ENCODE data around the gene IQSEC2. TPM values are rescaled to one million over a fixed set of nuclear protein-coding genes. Genes with fewer than 3 reads are reported as not detected.

Gene IQSEC2
- total RNA-seq, 4 donors from 2014 or later = 12.0 to 24.8 (median 20.0) TPM

DNA sequence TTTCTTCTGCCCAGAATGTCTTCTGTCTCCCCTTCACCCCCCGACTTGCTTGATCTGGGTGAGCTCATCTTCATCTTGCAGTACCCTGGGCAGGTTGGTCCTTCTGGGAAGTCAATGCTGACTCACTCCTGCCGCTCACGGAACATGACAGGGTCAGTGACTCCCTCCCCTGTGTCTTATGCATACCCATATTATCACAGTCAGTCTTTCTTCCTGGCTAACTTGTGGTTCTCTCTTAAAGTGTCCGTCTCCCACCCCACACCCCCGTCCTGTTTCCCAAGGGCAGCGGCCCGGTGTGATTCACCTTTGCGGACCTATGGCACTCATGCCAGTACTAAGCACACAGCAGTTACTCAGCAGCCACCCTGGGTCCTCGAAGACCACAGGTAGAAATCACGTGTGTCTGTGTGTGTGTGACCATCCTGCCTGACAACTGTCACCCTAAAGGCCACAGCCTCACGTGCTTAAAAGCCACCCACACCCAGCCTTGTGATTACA lies 17.7 kb downstream of the IQSEC2 start:
- peaks cover 0 to 7% (median 0%) of the 10 kb centered on the region in 4 donors for H3K4me1 ChIP-seq
- no peak for DNase-seq (ENCODE audit: extremely low spot score)
- no peak overlapping the region for H3K27ac ChIP-seq (replicated peaks in 1 of 4)
- H3K27me3 ChIP-seq = no peaks in the 10 kb centered on the region
- intact Hi-C loops (cut with DNase I) = no loop called here
- WGBS = 73% methylated on average over 11 of the region's 11 CpGs
- H3K9me3 ChIP-seq = no peaks in the 10 kb centered on the region
- H3K4me3 ChIP-seq = no peak overlapping the region
- TF ChIP-seq POLR2A (IDR thresholded peaks at IDR 0.05; ENCODE audit: low read depth) (no peak), POLR2AphosphoS5 (IDR thresholded peaks at IDR 0.05) (no peak), EP300 (IDR thresholded peaks at IDR 0.05) (no peak), CTCF (IDR thresholded peaks at IDR 0.05) (no peak)
- H3K36me3 ChIP-seq = no peaks in the 10 kb centered on the region

DNA sequence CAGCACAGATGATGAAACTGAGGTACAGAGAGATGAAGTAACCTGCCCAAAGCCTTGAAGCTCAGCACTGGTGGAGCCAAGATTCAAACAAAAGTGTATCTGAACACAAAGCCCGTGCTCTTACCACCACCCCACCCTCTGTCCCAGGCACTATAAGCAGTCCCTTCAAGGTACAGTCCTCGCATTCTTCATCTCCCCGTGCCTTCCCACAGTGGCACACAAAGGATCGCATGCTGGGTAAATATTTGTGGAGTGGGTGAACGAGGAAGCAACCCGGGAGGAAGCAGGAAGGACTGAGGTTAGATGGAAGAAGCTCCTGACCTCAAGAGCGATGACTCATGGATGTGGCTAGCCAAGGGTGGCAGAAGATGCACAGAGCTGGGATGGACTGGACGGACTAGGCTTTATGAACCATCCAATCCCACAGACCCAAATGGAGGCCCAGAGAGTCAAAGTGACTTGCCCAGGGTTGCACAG lies 18.4 kb downstream of the IQSEC2 start:
- H3K27ac ChIP-seq (replicated peaks in 1 of 4) = no peak overlapping the region
- WGBS = 62% methylated on average over 8 of the region's 8 CpGs
- H3K4me3 ChIP-seq = no peak overlapping the region
- peaks cover 0 to 7% (median 0%) of the 10 kb centered on the region in 4 donors for H3K4me1 ChIP-seq
- H3K27me3 ChIP-seq = no peaks in the 10 kb centered on the region
- no peaks in the 10 kb centered on the region for H3K36me3 ChIP-seq
- no peaks in the 10 kb centered on the region for H3K9me3 ChIP-seq
- no peak for DNase-seq (ENCODE audit: extremely low spot score)
- intact Hi-C loops (cut with DNase I) = no loop called here
- TF ChIP-seq POLR2A (IDR thresholded peaks at IDR 0.05; ENCODE audit: low read depth) (no peak), EP300 (IDR thresholded peaks at IDR 0.05) (no peak), POLR2AphosphoS5 (IDR thresholded peaks at IDR 0.05) (no peak), CTCF (IDR thresholded peaks at IDR 0.05) (no peak)

- peaks cover 0 to 7% (median 0%) of the 10 kb centered on the region in 4 donors for H3K4me1 ChIP-seq
- DNase-seq (ENCODE audit: extremely low spot score) = no peak
- H3K27me3 ChIP-seq = no peaks in the 10 kb centered on the region
- intact Hi-C loops (cut with DNase I) = no loop called here
- H3K4me3 ChIP-seq = no peak overlapping the region
- H3K27ac ChIP-seq (replicated peaks in 1 of 4) = no peak overlapping the region
- TF ChIP-seq EP300 (IDR thresholded peaks at IDR 0.05) (no peak), POLR2A (IDR thresholded peaks at IDR 0.05; ENCODE audit: low read depth) (no peak), POLR2AphosphoS5 (IDR thresholded peaks at IDR 0.05) (no peak), CTCF (IDR thresholded peaks at IDR 0.05) (no peak)
- no peaks in the 10 kb centered on the region for H3K36me3 ChIP-seq
- 71% methylated on average over 7 of the region's 7 CpGs for WGBS
- no peaks in the 10 kb centered on the region for H3K9me3 ChIP-seq
Observed at GRCh38 chrX:53262189-53262917, 19.0 kb downstream of the IQSEC2 start.

DNA sequence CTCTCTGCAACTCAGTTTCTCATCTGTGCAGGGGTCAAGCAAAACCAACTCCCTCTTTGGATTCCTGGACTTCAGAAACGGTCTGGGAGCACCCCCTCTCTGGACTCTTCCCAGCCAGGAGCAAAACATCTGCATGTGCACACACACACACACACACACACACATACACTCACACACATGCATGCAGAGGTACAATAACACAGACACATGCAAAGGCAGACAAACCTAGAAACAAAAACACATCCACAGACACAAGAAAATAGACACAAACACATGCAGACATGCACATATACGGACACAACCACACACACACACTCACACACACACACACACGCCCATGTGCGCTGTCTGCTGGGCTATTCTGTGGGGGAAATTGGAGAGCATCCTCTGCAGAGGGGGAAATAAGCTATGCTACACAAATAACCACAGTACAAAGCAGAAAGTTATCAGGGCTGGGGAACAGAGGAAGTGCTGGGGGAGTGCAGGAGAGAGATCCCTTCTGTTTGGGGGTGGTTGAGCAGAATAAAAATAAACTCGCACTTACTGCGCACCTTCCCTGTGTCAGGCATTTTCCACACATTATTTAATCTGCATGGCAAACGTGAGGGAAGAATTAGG lies 19.9 kb downstream of the IQSEC2 start:
- intact Hi-C loops (cut with DNase I) = no loop called here
- H3K36me3 ChIP-seq = no peaks in the 10 kb centered on the region
- no peaks in the 10 kb centered on the region for H3K27me3 ChIP-seq
- no peak overlapping the region for H3K4me3 ChIP-seq
- H3K9me3 ChIP-seq = no peaks in the 10 kb centered on the region
- peaks cover 0 to 6% (median 0%) of the 10 kb centered on the region in 4 donors for H3K4me1 ChIP-seq
- no peak for DNase-seq (ENCODE audit: extremely low spot score)
- H3K27ac ChIP-seq (replicated peaks in 1 of 4) = no peak overlapping the region
- WGBS = 47% methylated on average over 7 of the region's 7 CpGs
- TF ChIP-seq POLR2A (IDR thresholded peaks at IDR 0.05; ENCODE audit: low read depth) = no peak
- no peak for TF ChIP-seq CTCF (IDR thresholded peaks at IDR 0.05)
- no peak for TF ChIP-seq POLR2AphosphoS5 (IDR thresholded peaks at IDR 0.05)
- no peak for TF ChIP-seq EP300 (IDR thresholded peaks at IDR 0.05)

All from esophagus muscularis mucosa (tissue), 4 donors.